ENCODE measurements around the gene RADX. TPM values are rescaled to one million over a fixed set of nuclear protein-coding genes. Genes with fewer than 3 reads are reported as not detected.

The RADX gene
- polyA plus RNA-seq, 1 donor (not counting 4 experiments of a cell fraction or from before 2014, with no cell fraction given), result 6.3 TPM

- Histone ChIP-seq H3K27me3 (ENCODE audit: control insufficient read depth, extremely low read depth, insufficient read depth, low read length) (peaks cover 3% of the 10 kb centered on the region), H3K36me3 (ENCODE audit: control insufficient read depth in 2 of 2, extremely low read depth in 1 of 2, insufficient read depth in 2 of 2, low read length in 2 of 2) (no peaks in the 10 kb centered on the region), H3K79me2 (ENCODE audit: control insufficient read depth, insufficient read depth, low read length) (no peaks in the 10 kb centered on the region), H3K9me3 (ENCODE audit: control insufficient read depth, low read depth, low read length) (no peaks in the 10 kb centered on the region), H3K4me1 (ENCODE audit: control insufficient read depth, extremely low read depth, insufficient read depth, low read length) (no peaks in the 10 kb centered on the region), H3K4me3 (ENCODE audit: control insufficient read depth in 2 of 3, extremely low read depth in 1 of 3, insufficient read depth in 2 of 3, low read depth in 1 of 3, low read length in 3 of 3) (no peak overlapping the region), H2AFZ (ENCODE audit: control insufficient read depth, low read length) (no peak overlapping the region), H3K27ac (ENCODE audit: control insufficient read depth, insufficient read depth, low read length) (no peak overlapping the region), H4K20me1 (ENCODE audit: control insufficient read depth, extremely low read depth, insufficient read depth, low read length) (no peaks in the 10 kb centered on the region), H3K4me2 (ENCODE audit: control insufficient read depth, extremely low read depth, insufficient read depth, low read depth, low read length) (no peak overlapping the region), H3K9ac (ENCODE audit: control insufficient read depth, extremely low read depth, insufficient read depth, low read length) (no peak overlapping the region), H3K9me1 (ENCODE audit: control insufficient read depth, extremely low read depth, insufficient read depth, low read length) (no peaks in the 10 kb centered on the region)
- TF ChIP-seq EZH2 (IDR thresholded peaks at IDR 0.05; ENCODE audit: low read length) (no peak), CTCF (optimal IDR thresholded peaks at IDR 0.05 in 1 of 3, IDR thresholded peaks at IDR 0.05 in 1 of 3, conservative IDR thresholded peaks at IDR 0.05 in 1 of 3; ENCODE audit: extremely low read depth in 1 of 3, insufficient read depth in 2 of 3, low read length in 3 of 3) (no peak)
- no peak for DNase-seq (ENCODE audit: low read depth, low spot score)
- FAIRE-seq, result no peak
- dilution Hi-C loops (cut with MboI; ENCODE audit: extremely low pct_ligation_motif_present, low sequenced_read_pairs), result no loop called here
Measured at GRCh38 chrX:106585478-106585877, 26.3 kb upstream of the RADX start.

- H2AFZ ChIP-seq (ENCODE audit: control insufficient read depth, low read length), result no peak overlapping the region
- no peak overlapping the region for H3K9ac ChIP-seq (ENCODE audit: control insufficient read depth, extremely low read depth, insufficient read depth, low read length)
- no peak overlapping the region for H3K4me3 ChIP-seq (ENCODE audit: control insufficient read depth in 2 of 3, extremely low read depth in 1 of 3, insufficient read depth in 2 of 3, low read depth in 1 of 3, low read length in 3 of 3)
- no peaks in the 10 kb centered on the region for H3K79me2 ChIP-seq (ENCODE audit: control insufficient read depth, insufficient read depth, low read length)
- no peak overlapping the region for H3K4me2 ChIP-seq (ENCODE audit: control insufficient read depth, extremely low read depth, insufficient read depth, low read depth, low read length)
- no peak for TF ChIP-seq EZH2 (IDR thresholded peaks at IDR 0.05; ENCODE audit: low read length)
- TF ChIP-seq CTCF (optimal IDR thresholded peaks at IDR 0.05 in 1 of 3, IDR thresholded peaks at IDR 0.05 in 1 of 3, conservative IDR thresholded peaks at IDR 0.05 in 1 of 3; ENCODE audit: extremely low read depth in 1 of 3, insufficient read depth in 2 of 3, low read length in 3 of 3), result no peak
- no peaks in the 10 kb centered on the region for H3K36me3 ChIP-seq (ENCODE audit: control insufficient read depth in 2 of 2, extremely low read depth in 1 of 2, insufficient read depth in 2 of 2, low read length in 2 of 2)
- H3K9me3 ChIP-seq (ENCODE audit: control insufficient read depth, low read depth, low read length), result no peaks in the 10 kb centered on the region
- H3K4me1 ChIP-seq (ENCODE audit: control insufficient read depth, extremely low read depth, insufficient read depth, low read length), result no peaks in the 10 kb centered on the region
- no peaks in the 10 kb centered on the region for H3K9me1 ChIP-seq (ENCODE audit: control insufficient read depth, extremely low read depth, insufficient read depth, low read length)
- no peaks in the 10 kb centered on the region for H4K20me1 ChIP-seq (ENCODE audit: control insufficient read depth, extremely low read depth, insufficient read depth, low read length)
- DNase-seq (ENCODE audit: low read depth, low spot score), result no peak
- H3K27ac ChIP-seq (ENCODE audit: control insufficient read depth, insufficient read depth, low read length), result no peak overlapping the region
- FAIRE-seq, result no peak
- peaks cover 3% of the 10 kb centered on the region for H3K27me3 ChIP-seq (ENCODE audit: control insufficient read depth, extremely low read depth, insufficient read depth, low read length)
- dilution Hi-C loops (cut with MboI; ENCODE audit: extremely low pct_ligation_motif_present, low sequenced_read_pairs), result no loop called here
Measured at GRCh38 chrX:106588801-106589200, 23.0 kb upstream of the RADX start.

Measured in keratinocyte (primary cell).